Stimulated activated CD8-positive, alpha-beta memory T cell treated with anti-CD3 and anti-CD28 coated beads, Interleukin-4, amount 100 ng/mL, for 24 hours (primary cell): ENCODE measurements around the gene THAP3.
"Not testable (repeated sequence)": the region's sequence is repeated elsewhere in the genome, so short reads cannot be mapped to it uniquely, and the experiment has no call there.

Source experiments
- DNase-seq: peaks from one replicate; pipeline ENCODE4 v3.0.0-alpha.2; 2020; ENCODE audit warnings: low read depth

THAP3 gene

GRCh38 chr1:6591222-6591621 is 33.4 kb upstream of the THAP3 start:
- no peak for DNase-seq

- no peak for DNase-seq
Observed at GRCh38 chr1:6591644-6592043, 33.0 kb upstream of the THAP3 start.

DNA sequence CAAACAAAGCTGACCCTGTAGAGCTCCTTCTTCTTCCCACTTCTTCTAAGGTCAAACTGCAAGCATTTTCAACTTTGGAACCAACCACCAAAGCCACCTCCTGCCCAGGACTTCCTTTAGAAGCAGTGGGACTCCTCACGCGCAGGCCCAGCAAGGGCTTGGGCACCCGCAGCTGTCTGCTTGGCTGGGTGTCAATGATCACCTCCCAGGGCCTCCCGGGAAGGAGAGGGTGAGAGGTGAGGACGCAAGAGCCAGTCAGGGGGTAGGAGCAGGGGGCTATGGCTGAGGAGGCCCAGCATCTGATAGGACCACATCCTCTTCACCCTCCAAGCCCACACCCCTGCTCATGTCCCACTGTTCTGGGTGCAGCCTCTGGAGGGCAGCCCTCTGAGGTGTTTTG is 32.2 kb upstream of the THAP3 start:
- DNase-seq: no peak

DNA sequence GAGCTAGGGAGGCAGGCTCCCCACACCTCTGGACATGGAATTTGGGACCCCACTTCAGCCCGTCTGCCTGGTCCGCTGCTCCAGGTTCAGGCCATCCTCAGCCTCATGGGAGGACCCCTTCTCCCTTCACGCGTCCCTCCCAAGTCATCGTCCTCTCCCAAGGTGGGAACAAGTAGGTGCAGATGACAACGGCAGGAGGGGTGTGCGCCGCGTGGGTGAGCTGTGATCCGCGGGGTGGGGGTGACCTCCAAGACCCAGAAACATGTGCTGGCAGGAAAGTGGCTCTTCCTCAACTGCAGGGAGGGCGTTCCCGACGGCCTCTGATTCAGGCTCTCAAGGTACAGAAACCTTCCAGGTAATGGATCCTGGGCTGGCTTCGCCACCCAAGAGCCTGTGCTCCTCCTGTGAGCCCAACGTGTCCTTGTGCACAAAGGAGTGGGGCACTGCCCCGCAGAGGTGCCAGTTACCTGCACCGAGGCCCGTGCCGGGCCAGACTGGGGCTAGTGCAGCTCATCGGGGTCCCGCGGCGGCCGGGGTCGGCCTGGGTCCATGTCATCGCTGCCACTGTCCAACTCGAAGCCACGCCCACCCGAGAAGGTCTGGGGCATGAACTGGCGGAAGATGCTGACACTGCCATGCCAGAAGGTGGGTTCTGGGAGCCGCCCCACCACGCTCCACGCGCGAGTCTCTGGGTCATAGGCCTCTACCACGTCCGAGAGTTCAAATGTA is 31.6 kb upstream of the THAP3 start:
- no peak for DNase-seq

GRCh38 chr1:6593810-6594209 is 30.9 kb upstream of the THAP3 start:
- no peak for DNase-seq

GRCh38 chr1:6594977-6595740 is 29.5 kb upstream of the THAP3 start:
- DNase-seq: no peak

DNA sequence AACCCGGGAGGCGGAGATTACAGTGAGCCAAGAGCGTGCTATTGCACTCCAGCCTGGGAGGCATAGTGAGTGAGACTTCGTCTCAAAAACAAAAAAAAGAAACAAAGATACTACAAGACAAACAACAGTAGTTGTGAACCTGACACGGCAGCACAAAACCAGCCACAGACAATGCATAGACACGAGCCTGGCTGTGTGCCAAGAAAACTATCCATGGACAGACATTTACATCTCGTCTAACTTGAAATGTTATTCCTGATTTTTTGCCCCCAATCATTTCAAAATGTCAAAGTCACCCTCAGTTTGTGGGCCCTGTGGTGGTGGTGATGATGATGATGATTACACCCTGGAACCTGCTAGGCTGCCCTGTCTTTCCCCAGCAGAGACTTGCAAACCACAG is 28.3 kb upstream of the THAP3 start:
- no peak for DNase-seq

GRCh38 chr1:6596886-6597776 is 27.5 kb upstream of the THAP3 start:
- no peak for DNase-seq

DNA sequence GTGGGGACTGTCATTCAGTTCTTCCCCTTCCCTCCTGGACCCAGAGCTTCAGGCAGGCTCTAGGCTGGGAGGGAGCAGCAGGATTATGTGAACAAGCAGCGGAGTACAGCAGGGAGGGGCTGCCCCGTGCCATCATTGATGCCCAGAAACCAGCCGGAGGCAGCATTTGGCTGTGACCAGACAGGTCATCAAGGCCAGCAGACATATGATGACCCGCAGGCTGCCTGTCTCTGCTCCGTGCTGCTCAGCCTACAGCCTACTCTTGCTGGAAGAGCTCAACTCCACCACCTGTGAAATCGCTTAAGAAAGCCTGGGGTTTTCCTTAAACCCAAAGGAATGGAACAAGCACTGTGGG is 26.9 kb upstream of the THAP3 start:
- DNase-seq: no peak

- no peak for DNase-seq
Observed at GRCh38 chr1:6599141-6599975, 25.3 kb upstream of the THAP3 start.

GRCh38 chr1:6599991-6600390 is 24.7 kb upstream of the THAP3 start:
- not testable (repeated sequence) for DNase-seq

DNA sequence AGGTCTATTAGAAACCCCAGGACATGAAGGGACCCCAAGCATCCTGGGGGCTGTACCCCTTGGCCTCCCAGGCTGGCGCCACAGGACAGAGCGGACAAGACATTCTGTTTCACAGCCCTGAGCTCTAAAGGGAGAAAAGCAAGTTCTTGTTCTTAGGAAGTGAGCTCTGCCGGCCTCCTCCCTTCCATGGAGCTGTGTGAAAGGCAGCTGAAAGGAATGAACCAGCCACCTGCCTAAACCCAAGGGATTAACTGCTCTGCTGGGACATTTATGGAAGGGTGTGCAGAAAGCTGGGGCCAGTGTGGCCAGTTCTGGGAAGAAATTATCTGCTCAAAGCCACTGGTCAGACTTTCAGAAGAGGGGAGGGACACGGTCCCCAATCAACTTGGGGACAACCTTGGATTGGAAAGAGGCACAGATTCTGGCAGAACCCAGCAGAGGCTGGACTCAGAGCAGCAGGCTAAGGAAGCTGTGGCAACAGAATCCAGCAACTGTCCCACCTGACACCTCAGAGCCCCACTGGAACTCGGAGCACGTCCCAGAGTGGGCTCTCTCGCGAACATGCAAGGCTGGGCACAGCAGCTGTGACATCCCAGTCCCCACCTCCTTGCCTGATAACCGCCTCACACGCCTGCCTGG is 24.1 kb upstream of the THAP3 start:
- DNase-seq: no peak

GRCh38 chr1:6601049-6601922 is 23.4 kb upstream of the THAP3 start:
- DNase-seq: peak; percentile 66

DNA sequence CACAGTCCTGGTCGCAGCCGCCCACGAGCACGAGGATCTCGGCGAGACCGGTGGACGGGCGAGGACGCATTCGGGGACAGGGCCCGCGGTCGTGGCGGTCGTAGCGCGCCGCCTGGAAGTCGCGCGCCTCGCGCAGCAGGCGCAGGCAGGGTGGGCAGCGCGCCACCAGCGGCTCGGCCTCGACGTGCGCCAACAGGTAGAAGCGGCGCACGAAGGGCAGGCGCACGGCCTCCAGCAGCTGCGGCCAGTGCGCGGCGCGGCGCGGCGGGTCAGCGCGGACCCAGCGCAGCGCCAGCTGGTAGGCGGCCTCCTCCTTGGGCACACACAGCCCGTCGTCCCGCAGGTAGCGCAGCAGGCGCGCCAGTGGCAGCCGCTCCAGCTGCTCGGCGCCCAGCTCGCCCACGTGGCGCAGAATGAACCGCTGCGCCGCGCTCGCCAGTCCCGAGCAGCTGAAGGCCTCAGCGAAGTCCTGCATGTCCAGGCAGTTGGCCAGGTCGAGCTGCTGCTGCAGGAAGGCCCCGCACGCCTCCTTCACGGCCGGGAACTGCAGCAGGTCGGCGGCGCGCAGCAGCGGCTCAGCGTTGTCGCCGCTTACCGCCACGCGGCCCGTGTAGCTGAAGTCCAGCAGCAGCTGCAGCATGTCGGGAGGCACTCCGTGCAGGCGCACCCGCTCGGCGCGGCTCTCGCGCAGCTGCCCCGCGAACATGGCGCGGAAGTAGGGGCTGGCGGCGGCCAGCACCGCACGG is 22.6 kb upstream of the THAP3 start:
- no peak for DNase-seq

GRCh38 chr1:6602669-6603237 is 21.9 kb upstream of the THAP3 start, which contains the start of gene KLHL21:
Gene KLHL21, minus strand, starts transcription at chr1:6602869. Its CDS starts 52 bp downstream, at chr1:6602817.
- peak; percentile 83 for DNase-seq

GRCh38 chr1:6603238-6603914 is 21.3 kb upstream of the THAP3 start:
- no peak for DNase-seq

DNA sequence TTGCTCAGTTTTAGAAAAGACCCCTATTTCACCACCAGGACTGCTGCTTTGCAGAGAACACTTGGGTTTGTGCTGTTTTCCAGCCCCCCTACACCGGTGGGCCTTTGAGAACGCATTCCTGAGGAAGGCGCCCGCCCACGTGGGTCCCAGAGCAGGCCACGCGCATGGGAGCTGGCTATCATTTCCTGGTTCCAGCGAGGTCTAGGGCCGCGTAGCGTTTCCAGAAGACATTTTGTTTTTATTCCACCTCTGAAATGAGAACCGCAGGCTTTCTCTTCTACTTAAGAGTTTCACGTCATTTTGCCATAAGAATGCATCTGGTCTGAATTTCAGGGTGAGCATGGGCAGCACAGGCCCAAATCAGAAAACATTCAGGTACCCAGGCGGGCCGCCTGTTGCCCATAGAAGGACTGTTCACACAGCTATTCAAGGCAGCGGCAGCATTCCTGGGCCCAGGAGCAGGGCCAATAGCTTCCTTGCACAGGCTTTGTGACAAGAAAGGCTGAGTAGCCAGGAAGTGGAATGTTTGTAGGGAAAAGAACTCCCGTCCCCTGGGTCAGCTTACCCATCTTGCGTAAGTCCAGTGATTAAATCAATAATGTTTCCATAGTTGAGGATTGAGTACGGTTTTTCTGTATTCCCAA is 20.6 kb upstream of the THAP3 start:
- DNase-seq: no peak
